Measurements from ENCODE around the gene CITED2.
"Not testable (repeated sequence)": the region's sequence is repeated elsewhere in the genome, so short reads cannot be mapped to it uniquely, and the experiment has no call there.

The CITED2 gene, protein sequence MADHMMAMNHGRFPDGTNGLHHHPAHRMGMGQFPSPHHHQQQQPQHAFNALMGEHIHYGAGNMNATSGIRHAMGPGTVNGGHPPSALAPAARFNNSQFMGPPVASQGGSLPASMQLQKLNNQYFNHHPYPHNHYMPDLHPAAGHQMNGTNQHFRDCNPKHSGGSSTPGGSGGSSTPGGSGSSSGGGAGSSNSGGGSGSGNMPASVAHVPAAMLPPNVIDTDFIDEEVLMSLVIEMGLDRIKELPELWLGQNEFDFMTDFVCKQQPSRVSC

DNA sequence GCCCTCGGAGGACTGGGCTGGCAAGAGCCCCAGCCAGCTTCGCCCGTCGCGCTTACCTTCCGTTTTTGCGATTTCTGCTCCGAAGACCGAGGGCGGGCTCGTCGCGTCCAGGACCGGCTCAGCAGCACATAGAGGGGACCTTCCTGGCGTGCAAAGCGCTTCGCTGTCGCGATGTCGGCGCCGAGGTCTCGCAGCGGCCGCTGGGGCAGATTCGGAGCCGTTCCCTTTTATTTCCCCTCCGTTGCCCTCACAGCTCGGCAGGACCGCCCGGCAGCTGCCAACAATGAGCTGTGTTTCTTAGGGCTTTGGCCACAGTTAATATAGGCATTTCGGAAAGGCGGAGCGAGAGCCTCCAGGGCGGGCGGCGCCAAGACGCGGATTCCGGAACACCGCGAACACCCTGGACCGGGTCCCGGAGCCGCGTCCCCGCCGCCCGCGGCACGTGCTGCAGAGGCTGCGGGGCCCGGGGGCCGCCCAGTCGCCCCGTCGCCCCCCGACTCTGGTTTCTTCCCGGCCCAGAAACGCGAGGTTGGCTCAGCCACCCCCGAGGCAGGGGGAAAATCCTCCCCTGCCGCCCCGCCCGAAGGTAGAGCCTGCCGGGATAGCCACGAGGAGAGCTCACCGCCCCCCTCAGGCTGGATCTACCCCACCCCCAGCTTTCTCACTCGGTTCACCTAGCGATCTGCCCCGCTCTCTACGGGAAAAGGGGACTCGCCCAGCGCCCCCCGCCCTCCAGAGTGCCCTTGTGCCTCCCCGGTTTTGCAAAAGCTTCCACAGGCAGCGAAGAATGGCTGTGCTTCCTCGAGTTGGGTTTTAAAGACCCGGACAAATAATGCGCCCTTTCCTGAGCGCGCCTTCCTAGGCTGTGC lies at the start of gene CITED2:
Gene CITED2 (minus strand): TSS at position 292 of the 869 bp plus-strand sequence. CDS start 704 bp downstream, outside the sequence.
- DNase-seq = peak; percentile 85

DNA sequence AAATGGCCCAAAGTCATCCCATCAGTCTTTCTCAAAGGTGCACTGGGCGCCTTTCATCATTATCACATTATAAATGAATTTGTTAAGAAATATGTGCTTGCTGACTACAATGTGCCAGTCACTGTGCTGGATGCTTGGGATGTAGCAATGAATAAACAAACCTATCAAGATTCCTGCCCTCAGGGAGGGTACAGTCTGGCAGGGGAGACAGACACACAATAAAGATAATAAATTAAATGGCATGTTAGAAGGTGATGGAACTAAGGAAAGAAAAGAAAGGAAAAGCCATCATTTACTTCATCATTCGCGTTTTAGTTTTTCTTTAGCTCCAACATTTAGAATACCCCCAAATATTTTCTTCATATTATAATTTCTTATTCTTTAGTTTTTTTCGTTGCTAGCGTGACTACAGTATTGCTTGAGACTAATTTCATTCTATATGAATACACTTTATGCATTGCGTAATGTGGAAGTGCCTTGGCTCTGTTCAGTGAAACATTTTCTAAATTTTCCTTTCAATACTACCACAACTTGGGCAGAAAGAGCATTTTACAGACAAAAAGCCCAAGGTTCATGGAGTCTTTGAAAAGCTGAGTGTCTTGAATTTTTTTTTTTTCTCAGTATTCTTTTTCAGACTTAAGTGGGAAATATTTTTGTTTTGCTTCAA lies 48.7 kb upstream of the CITED2 start:
- DNase-seq = no peak

DNA sequence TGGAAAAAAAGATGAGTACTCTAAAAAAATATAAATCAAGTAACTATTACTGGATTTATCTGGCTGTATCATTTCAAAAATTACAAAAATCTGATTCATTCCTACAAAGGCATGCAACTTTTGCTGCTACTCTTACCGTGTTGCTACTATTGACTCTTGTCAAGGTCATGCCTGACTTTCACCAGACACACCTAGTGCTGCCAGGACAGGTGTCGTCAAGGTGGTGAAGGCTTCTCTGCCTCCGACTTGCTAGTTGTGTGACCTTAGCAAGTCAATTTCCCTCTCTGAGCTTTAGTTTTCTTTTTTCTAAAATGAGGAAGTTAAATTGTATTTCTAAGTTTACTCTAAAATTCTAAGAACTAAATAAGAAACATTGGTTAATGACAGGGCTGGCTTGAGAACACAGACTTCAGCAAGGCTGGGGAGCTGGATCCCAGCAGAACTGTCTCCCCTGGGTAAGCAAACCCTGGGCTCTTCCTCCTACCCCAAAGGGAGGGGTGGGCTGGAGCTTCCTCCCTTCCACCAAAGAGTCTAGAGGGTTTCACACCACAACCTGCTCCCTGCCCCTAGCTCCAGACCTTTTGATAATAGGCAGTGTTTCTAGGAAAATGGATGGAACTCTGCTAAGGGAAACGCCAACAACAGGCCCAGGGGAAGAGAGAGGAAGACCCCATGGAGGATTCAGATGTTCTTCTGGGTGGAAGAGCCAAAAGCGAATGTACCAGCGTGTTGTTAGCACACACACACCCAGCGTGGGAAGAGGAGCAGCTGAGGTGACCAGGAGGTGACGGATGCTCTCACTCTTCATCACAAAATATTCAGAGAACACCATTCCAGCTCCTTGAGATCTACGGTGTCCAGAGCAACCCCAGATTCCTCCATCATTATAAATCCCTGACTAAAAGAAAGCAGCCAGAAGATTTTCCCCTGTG lies 47.9 kb upstream of the CITED2 start:
- DNase-seq = no peak

DNA sequence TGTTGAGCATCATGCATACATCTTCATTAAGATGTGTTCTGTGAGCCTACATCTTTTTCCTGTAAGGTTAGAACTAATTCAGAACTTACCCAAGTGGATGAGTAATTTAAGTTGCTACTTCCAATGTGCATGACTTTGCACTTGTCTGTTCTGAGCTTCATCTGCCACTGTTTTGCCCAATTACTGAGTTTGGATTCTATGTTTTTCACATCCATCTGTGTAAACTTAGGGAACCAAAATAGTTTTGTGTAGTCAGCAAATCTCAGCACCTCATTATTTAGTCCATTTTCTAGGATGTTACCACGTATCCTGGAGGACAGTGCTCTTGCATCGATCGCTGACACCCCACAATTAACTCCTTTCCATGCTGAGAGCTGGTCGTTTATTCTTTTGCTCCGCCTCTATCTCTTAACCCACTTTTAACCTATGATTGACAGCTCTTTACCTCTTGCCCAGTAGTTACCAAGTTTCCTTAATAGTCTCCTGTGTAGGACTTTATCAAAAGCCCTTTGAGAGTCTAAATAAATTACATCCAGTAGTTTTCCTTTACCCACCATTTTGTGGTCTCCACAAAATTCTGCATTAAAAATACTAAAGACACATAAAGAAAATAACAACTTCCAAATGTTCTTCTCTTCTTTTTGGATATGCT lies 44.2 kb upstream of the CITED2 start:
- DNase-seq = peak; percentile 36

DNA sequence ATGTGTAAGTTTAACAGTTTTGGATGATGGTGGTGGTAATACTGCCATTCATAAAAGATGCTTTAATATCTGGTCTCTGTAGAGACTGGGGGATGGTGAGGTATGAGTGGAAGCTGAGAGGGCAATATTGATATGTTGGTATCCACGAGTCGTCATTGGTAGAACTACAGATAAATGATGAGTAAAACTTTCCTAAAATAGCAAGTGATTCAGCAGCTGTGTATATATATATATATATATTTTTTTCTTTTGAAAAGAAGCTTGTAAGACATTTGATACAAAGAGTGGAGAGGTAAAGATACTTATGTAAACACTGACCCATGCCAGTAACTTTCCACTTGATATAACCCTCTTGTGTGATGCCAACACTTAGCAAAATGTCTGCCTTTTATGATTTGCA lies 41.7 kb upstream of the CITED2 start:
- no peak for DNase-seq

DNA sequence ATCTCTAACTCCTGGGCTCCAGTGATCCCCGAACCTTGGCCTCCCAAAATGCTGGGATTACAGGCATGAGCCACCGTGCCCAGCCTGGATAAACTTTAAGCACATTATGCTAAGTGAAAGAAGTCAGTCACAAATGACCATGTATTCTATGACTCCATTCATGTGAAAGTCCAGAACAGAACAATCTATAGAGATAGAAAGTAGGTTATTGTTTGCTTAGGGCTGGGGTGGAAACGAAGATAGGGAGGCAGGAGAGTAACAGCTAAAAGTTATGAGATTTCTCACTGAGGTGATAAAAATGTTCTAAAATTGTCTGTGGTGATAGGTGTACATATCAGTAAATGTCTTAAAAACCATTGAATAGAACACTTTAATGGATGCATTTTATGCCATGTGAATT lies 40.9 kb upstream of the CITED2 start:
- DNase-seq = no peak

DNA sequence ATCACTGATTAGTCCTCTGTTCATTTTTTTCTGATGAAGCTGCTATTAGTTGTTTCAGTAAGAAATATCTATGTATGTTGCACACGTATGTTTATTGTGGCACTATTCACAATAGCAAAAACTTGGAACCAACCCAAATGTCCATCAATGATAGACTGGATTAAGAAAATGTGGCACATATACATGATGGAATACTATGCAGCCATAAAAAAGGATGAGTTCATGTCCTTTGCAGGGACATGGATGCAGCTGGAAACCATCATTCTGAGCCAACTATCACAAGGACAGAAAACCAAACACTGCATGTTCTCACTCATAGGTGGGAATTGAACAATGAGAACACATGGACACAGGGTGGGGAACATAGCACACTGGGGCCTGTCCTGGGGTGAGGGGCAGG lies 37.7 kb upstream of the CITED2 start:
- not testable (repeated sequence) for DNase-seq

DNA sequence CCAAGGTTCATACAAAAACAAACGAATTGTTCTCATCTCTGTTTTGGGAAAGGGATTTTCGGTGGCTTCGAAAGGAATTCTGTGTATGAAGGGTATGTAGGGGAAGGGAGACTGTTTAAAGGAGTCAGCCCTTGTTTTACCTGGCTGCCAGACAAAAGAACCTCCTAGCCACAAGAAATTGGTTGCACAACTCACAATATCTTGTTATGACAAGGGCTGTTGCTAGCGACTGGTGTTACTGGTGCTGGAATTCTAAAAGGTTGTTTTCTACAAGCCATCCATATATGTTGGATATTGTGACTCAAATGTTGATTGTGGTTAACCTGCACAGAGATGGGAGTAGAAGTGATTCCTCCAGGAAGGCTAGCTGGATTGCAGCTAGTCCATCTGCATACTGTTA lies 34.6 kb upstream of the CITED2 start:
- no peak for DNase-seq

DNA sequence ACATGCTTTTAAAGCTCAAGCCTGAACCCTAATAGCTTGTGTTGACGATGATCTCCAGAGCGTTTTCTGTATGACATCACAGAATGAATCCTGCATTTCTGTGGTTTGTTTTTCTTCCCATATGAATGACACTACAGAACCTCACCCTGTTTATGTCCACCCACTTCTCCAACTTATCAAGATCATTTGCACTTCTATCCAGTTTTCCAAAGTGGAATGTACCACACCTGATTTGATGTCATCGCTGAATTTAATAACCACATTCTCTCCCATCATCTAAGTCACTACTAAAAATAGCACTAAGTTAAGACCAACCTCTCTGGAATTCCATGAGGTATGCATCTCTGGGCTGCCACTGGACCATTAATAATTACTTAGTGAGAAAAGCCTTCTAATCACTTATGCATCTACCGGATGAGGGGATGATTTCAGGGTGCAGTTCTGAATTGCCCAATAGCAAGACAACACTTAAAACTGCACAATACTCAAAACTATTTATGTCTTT lies 33.3 kb upstream of the CITED2 start:
- no peak for DNase-seq

DNA sequence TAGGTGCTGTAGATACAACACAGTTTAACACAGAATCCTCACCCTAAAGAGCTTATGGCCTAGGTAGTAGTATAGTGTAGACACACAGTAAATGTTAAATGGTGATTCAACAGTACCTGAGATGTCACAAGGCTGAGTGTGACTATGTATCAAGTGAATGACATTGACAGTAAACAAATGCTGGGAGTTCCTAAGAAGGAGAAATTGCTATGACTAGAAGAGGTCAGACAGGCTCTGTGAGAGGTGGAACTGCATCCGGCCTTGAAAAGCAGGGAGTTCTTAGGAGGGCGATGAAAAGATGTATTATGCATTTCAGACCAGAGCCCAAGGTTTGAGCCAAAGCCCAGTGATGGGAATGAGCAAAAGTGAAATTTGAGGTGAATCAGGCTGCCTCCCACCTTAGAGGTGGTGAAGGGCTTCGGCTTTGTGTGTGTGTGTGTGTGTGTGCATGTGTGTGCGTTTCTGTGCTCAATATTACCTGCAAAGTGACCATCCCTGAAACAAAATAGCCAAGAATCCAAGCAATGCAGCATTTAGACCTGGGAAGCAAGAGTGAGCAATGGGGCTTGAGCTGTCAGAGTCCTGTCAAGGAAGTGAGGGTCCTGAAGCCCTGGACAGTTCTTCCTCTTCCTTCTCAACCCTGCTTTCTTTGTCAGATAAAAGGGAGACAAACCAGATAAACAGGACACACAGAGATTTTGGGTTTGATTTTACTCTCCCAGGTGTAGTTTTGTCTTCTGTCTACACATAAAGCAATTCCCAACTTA lies 32.3 kb upstream of the CITED2 start:
- DNase-seq = no peak

DNA sequence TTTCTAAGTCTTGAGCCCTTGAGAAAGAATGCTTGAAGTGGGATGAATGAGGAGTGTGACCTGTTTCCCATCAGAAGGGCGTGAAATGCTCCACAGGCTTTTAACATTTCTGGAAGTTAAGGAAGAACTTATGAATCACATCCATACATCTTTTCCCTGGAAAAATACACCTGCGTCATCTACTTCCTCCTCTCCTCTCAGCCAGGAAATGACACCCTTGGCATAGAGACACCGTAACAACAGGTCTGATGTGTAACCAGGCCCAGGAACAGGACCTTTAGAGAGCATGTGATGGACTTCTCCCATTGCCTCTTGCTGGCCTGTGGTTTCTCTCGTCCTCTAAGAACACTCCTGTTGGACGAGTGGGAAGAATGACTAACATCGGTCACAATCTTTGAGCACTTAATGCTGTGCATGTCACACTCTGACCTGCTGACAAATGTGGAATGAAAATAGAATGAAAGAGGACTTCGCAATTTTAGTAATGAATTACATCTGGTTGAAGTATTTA lies 28.5 kb upstream of the CITED2 start:
- DNase-seq = no peak

DNA sequence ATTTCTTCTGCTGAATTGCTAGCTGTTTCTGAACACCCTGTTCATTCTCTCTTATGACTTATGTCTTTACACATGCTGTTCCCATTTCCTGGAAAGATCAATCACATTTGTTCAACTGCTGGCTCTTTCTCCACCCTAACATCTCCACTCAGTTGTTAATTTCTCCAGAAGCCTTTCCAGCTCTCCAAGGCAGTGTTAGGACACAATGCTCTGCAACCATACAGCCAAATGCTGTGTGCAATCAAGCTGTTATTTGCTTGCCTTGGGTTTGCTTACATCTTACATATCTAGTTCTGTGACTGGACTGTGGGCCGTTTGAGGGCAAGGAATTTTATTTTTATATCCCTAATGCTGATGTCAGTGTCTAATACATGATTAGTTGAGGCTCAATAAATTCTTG lies 24.2 kb upstream of the CITED2 start:
- no peak for DNase-seq

DNA sequence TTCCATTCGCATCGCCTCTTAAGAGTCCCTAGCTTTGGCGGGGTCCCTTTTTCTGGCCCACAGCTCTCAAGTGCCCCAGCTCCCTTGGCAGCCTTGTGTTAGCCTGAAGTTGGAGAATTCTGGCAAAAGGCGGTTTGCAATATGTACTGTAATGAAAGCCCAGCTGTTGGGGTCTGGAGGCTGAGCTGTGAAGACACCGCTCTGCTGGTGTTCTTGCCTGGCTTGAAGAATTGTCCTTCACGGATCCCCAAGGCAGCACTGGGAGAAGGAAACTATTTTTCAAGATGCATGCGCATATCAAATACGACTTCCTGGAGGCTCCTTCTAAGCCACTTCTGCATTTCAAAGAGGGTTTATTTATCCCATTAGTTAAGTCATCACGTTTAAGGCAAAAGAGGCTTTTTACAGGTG lies 21.4 kb upstream of the CITED2 start:
- no peak for DNase-seq

DNA sequence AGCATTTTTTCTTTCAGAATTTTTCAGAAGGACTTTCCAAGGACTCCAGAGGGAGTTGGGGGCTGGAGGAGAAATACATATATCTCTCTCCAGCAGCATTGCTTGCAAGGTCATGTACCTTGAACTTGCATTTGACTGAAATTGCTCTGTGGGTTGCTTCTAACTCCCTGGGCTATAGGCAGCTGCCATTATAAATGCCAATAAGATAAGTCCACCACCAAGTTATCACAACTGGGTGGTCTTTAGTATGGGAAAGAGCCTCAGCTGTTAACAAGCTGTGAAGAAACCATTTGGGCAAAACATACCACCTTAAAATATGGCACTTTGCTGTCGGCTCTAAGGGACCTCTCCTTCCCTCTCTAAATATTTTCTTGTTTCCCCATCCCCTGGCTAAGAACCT lies 20.9 kb upstream of the CITED2 start:
- no peak for DNase-seq

DNA sequence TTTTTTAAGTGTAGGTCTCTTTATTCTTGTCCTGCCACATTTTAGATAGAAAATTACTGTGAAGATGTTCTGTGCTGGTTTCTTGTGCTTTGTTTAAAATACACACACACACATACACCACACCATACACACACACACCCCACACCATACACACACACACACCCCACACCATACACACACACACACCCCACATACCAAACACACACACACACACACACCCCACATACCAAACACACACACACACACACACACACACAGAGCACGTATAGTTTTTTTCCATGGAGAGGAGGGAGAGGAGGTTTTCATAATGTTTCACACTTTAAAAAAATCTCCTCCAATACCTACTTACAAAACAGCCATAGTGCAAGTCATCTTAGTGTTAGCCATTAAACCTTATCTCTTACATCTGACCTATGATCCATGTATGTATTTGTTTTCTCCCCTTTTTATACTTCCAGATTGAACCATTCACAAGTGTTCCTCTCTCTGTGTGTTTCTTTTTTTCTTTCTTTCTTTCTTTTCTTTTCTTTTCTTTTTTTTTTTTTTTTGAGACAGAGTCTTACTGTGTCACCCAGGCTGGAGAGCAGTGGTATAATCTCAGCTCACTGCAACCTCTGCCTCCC lies 19.7 kb upstream of the CITED2 start:
- no peak for DNase-seq

DNA sequence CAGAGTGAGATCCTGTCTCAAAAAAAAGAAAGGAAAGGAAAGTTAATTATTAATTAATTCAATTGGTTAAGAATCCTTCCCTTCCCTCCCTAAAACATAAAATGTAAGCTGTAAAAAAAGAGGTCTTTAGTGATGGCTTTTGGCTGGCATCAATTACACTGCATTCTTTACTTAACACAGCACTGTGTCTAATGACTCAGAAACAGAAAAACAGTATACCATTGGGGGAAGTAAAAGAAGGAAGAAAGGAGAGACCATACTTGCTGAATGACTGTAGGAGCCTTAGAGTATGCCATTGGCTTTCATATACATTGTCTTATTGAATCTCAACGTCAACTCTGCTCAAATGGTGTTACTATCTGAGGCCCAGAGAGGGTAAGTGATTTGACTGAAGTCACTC lies 18.3 kb upstream of the CITED2 start:
- no peak for DNase-seq

DNA sequence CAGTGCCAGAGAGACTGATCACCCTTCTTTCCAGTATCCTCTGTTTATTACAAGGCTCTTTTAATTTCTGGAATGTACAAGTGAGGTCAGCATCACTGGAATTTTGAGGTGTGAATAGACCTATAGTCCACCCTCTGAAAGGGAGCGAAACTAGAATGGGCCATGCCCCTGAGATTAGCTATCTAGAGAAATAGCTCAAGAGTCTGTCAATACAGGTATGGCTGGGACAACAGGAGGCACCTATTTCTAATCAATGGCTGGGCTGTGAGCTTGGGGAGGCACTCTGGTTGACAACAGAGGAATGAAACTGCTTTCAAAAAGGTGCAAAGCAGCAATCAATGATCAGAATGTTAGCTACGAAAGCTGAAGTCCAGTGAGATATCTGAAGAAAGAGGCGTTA lies 17.3 kb upstream of the CITED2 start:
- no peak for DNase-seq

DNA sequence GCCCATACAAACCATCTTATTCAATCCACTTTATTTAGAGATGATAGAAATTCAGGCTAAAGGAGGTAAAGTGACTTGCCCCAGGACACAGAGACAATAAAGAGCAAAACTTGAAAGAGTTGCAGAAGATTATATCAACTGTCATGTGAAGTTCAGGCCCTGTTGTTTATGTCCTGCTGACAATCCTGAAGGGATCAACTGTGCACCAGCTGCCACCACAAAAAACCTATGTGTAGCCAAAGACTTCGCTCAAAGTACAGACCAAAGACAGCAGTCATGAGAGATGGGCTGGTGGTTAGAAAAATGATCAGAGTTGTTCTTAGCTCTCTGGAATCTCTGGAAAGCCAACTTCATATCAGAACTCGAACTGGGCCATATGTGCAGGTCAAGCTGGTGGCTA lies 16.0 kb upstream of the CITED2 start:
- DNase-seq = no peak

DNA sequence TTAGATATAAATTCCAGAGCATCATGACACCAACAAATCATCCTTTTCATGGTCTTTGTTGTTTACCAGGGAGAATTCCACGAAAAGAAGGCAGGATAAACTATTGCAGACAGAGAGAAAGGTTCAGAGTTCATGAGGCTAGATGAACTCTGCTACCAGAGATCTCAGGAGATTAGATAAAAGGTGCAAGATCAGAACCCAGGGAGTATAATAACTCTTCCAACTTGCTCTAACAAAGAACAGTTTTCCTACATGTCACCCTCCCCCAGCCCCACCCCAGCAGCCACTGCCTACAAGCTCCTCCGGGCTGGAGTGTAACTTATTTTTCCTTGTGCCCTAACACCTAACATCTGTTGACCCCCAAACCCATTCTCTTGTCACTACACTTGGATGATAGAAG lies 13.9 kb upstream of the CITED2 start:
- DNase-seq = no peak

DNA sequence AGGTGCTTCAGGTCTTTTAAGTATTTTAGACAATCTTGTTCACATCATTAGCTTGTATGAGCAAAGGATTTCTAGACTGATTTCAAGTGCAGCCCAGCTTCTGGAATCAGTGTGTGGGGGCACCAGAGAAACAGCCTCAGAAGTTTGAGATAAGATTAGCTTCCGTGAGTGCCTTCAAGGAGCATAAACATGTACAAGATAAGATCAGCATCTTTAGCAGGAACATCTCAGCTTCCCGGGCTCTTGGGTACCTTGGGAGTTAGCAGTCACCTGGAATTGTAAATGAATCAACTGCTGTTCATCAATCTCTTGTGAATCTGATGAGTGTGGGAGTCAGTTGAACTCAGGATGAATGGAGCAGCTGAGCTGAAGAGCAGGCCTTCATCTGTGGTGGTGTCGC lies 12.0 kb upstream of the CITED2 start:
- DNase-seq = no peak

All from NCI-H2227 treated with DMSO at 0.1 percent for 48 hours (cell line).